GM21526 (cell line): Measurements from ENCODE around the gene ARHGEF28.

Experiments used
- ATAC-seq: cut with Tn5 transposase; IDR thresholded peaks from one replicate; pipeline ENCODE4 v1.9.1; 2021; ENCODE audit warnings: moderate library complexity; ENCODE audit not compliant: unreplicated experiment, low FRiP score

ARHGEF28 gene

GRCh38 chr5:73950441-73950873 is 324.5 kb downstream of the ARHGEF28 start:
- no peak for ATAC-seq

GRCh38 chr5:73950912-73951430 is 325.0 kb downstream of the ARHGEF28 start:
- no peak for ATAC-seq

DNA sequence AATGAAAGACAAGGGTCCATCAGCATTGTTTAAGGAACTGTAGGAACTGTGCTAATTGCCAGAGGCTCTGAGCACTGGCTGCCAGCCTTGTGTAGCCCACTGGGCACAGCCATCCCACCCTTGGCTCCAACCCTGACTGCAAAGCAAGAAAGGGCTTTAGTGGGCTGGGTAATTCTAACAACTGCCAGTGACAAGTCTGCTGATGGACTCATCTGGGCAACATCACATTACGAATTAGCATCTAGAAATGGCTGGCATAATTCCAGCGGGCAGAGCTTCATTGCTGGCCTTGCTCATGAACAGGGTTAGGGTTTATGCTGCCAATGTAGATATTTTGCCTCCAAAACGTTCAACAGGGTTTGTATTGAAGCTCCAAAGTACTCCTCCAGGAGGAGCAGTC is 326.9 kb downstream of the ARHGEF28 start:
- ATAC-seq: no peak

DNA sequence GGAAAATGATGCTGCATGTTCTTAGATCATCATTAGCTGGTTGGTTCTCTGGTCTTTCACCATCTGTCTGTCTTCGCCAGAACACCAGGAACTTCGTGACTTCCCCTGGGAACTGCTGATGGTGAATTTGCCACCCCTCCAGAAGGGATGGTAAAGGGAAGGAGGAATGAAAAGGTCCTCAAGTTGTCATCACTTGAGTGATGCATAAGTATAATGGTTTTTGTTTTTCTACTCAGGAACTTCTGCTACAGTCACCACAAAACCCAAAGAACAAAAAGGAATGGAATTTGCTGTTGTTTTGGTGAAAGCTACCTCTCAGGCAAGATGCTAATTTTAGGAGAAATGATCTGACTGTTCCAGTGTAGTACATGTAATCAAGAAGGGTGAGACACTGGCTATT is 328.4 kb downstream of the ARHGEF28 start:
- ATAC-seq: no peak

DNA sequence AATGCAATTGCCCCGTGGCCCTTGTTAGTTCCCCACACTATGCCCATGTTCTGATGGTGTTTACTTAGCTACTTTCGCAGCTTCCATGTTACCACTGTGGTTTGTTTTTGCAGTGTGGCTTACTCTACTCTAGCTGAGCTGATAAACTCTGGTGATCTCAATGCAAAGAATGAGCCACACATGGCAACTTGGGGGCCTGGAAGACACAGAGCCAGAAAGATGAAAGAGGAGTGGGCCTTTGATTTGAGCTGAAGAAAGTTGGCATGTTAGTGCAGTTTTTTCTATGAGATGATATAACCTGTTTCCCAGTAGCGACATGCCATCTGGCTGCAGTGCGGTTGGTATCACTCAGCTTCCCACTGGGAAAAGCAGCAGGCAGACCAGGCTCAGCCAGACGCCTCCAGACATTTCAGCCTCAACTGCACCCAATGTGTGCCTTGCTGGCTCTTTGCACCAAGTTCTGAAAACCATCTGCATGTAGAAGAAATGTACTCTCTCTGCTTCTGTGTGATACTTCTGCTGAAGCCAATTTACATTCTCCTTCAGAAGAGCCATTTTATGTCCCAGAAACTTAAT is 329.4 kb downstream of the ARHGEF28 start:
- ATAC-seq: no peak

- ATAC-seq: no peak
Measured at GRCh38 chr5:73957397-73958001, 331.5 kb downstream of the ARHGEF28 start.

DNA sequence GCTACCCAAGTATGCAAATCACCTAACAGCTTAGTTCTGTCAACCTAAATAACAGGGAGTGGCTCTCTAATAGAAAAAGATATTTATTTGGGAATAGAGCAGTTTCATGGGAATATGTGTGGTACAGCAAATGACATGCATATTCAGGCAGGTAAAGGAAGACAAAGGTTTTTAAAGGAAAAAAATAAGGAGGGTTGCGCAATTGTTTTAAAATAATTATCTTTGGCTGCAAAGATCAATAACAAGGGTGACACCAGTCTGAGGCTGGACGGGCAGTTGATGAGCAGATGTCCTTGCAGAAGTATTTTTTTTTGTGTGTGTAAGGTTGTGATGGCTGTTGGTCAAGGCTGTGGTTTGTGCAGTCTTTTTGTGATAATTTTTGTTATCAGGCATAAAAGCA is 332.0 kb downstream of the ARHGEF28 start:
- no peak for ATAC-seq

GRCh38 chr5:73960023-73960422 is 334.0 kb downstream of the ARHGEF28 start:
- ATAC-seq: no peak

- no peak for ATAC-seq
Measured at GRCh38 chr5:73960426-73960825, 334.4 kb downstream of the ARHGEF28 start.

GRCh38 chr5:73962801-73963425 is 336.9 kb downstream of the ARHGEF28 start:
- no peak for ATAC-seq

- no peak for ATAC-seq
Measured at GRCh38 chr5:73964352-73964865, 338.4 kb downstream of the ARHGEF28 start.

GRCh38 chr5:73966451-73966850 is 340.5 kb downstream of the ARHGEF28 start:
- ATAC-seq: no peak

DNA sequence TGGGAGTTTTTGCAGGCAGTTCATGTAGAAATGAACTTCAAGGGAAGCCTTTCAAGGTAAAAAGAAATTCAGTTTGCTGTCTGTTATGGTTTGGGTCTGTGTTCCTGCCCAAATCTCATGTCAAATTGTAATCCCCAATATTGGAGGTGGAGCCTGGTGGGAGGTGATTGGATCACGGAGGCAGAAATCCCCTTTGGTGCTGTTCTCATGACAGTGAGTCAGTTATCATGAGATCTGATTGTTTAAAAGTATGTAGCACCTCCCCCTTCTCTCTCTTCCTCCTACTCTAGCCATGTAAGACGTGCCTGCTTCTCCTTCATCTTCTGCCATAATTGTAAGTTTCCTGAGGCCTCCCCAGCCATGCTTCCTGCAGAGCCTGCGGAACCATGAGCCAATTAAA is 341.4 kb downstream of the ARHGEF28 start:
- ATAC-seq: no peak

DNA sequence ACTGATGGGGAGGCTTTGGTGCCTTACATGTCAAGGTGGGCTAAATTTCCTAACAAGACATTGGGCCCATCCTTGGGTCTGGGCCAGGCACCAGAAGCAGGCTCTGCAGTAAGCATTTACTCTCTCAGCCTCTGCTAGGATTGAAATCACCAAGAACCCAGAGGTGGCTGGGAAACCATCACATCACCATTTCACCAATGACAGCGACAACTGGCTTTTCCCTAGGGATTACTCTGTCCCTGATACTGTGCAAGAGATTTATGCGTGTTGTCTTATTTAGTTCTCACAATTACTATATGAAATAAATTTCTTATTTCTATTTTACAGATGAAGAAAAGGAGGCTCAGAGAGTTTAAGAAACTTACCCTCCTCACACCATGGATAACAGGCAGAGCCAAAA is 342.2 kb downstream of the ARHGEF28 start:
- ATAC-seq: no peak

DNA sequence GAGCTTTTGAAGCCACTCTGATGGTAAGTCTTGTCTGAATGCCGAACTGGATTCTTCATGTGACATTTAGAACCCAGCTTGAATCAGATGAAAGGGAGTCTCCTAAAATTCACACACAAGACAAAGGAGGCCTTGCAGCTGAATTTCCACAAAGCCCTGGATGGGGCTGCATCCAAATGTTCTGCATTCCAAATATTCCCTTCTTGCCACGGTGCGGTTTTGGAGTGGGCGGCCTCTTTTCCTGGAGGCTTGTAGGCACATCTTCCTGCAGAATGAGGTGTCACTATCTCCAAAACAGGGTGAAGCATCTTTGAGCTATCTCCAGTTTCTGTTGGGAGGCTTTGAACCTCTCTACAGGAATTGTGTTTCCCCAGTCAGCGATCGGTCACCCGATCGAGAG is 342.7 kb downstream of the ARHGEF28 start:
- ATAC-seq: no peak

DNA sequence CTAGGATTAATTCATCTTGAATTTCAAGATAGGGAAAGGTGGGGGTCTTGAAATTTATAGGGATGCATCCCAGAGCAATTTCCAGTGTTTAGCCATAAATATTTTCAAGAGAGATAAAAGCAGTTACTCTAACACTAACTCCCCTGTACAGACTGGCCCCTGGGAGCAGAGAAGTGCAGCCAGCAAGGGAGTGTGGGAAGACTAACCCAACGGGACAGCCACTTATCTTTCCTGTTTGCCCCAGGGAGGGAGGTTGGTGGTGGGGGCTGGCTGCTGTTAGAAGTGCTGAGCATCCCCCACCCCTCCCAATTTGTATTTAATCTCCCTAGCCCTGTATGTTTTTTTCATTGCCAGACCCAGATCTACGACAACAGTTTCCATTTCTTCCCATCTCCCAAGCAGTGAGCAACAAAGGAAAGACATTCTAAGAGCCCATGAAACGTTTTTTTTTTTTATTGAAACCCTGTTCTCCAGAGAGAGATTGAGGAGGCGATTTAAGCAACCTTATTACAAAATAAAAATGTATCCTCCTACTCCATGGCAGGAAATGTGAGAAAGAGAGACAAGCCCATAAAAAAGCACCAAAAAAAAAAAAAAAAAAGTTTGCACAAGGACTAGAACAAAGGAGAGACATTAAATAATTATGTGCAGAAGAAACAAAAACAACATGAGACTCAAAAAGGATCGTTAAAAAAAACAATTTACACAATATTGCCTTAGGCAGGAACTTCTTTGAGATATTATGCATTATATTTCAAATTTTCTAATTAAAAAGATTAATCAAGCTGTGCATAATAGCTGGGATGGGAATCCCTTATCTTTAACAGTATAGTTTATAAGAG is 343.4 kb downstream of the ARHGEF28 start:
- ATAC-seq: no peak

GRCh38 chr5:73971326-73971725 is 345.3 kb downstream of the ARHGEF28 start:
- no peak for ATAC-seq

DNA sequence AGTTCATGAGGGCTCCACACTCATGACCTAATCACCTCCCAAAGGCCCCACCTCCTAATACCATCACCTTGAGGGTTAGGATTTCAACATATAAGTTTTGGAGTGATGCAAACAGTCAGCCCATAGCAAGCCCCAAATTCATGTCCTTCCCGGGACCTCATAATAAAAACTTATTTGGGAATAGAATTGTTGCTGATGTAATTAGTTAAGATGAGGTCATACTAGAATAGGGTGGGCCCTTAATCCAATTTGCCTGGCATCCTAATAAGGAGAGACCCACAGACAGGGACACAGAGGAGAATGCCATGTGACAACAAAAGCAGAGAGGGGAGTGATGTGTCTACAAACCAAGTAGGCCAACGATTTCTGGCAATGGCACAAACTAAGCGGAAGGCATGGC is 347.1 kb downstream of the ARHGEF28 start:
- ATAC-seq: no peak

DNA sequence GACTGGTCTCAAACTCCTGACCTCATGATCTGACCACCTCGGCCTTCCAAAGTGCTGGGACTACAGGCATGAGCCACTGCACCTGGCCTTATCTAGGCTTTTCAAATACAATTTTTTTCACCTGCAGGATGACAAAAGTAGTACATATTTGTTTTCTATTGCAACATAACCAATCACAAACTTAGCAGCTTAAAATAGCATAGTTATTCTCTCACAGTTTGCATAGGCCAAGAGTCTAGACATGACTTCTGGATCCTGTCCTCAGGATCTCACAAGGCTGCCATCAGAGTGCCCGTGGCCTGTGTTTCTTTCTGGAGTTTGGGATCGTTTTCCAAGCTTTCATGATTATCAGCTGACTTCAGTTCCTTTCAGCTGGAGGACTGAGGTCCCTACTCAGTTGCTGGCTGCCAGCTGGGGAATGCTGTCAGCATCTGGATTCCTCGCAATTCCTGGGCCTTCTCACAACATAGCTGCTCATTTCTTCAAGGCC is 348.9 kb downstream of the ARHGEF28 start:
- no peak for ATAC-seq

- ATAC-seq: no peak
Measured at GRCh38 chr5:73975845-73976244, 349.8 kb downstream of the ARHGEF28 start.

DNA sequence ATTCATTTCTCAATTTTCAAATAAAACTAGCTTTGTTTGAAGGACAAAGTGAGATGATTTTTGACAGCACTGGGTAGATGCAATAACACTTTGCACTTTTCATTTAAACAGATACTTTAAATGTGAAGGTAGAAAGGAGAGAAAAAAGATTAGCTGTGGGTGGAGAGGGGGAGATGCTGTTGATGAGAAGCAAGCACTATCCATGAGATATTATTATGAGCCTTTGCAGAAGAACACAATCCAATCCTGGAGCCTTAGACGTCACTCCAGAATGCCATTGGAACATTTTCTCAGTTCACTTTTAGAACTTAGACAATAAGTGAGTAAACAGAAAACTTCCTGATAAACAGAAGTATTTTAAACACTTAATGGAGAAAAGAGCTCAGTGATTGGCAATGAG is 351.1 kb downstream of the ARHGEF28 start:
- no peak for ATAC-seq
